ENCODE results near the gene ZNF474.

The ZNF474 gene

GRCh38 chr5:122183788-122184170 is 54.4 kb downstream of the ZNF474 start:
- peak overlapping the region; percentile 90 for H3K9ac ChIP-seq (ENCODE audit: low read depth, low read length)
- no peaks in the 10 kb centered on the region for H3K27me3 ChIP-seq (ENCODE audit: control insufficient read depth, insufficient read depth, low read length)
- no peaks in the 10 kb centered on the region for H3K36me3 ChIP-seq (ENCODE audit: insufficient read depth, low read length)
- no peaks in the 10 kb centered on the region for H3K9me3 ChIP-seq (replicated peaks; ENCODE audit: low read length)
- H3K4me3 ChIP-seq (ENCODE audit: low read length) = no peak overlapping the region
- peak overlapping the region; percentile 76 for H3K4me2 ChIP-seq (ENCODE audit: low read length)
- H3K4me1 ChIP-seq (ENCODE audit: control insufficient read depth, insufficient read depth, low read length) = peaks cover 53% of the 10 kb centered on the region

GRCh38 chr5:122184676-122185255 is 55.4 kb downstream of the ZNF474 start:
- Histone ChIP-seq H3K4me2 (ENCODE audit: low read length) (no peak overlapping the region), H3K27me3 (ENCODE audit: control insufficient read depth, insufficient read depth, low read length) (no peaks in the 10 kb centered on the region), H3K9ac (ENCODE audit: low read depth, low read length) (no peak overlapping the region), H3K36me3 (ENCODE audit: insufficient read depth, low read length) (no peaks in the 10 kb centered on the region), H3K4me1 (ENCODE audit: control insufficient read depth, insufficient read depth, low read length) (peaks cover 49% of the 10 kb centered on the region), H3K4me3 (ENCODE audit: low read length) (no peak overlapping the region), H3K9me3 (replicated peaks; ENCODE audit: low read length) (no peaks in the 10 kb centered on the region)

GRCh38 chr5:122187426-122187825 is 58.1 kb downstream of the ZNF474 start:
- Histone ChIP-seq H3K4me3 (ENCODE audit: low read length) (no peak overlapping the region), H3K4me2 (ENCODE audit: low read length) (no peak overlapping the region), H3K36me3 (ENCODE audit: insufficient read depth, low read length) (no peaks in the 10 kb centered on the region)

GRCh38 chr5:122190156-122190555 is 60.8 kb downstream of the ZNF474 start:
- Histone ChIP-seq H3K27me3 (ENCODE audit: control insufficient read depth, insufficient read depth, low read length) (no peaks in the 10 kb centered on the region), H3K36me3 (ENCODE audit: insufficient read depth, low read length) (no peaks in the 10 kb centered on the region), H3K4me1 (ENCODE audit: control insufficient read depth, insufficient read depth, low read length) (peaks cover 4% of the 10 kb centered on the region), H3K9ac (ENCODE audit: low read depth, low read length) (no peak overlapping the region), H3K9me3 (replicated peaks; ENCODE audit: low read length) (no peaks in the 10 kb centered on the region), H3K4me3 (ENCODE audit: low read length) (no peak overlapping the region), H3K4me2 (ENCODE audit: low read length) (no peak overlapping the region)

More at GRCh38 chr5:122187426-122187825, 58.1 kb downstream of the ZNF474 start:
- Histone ChIP-seq H3K9me3 (replicated peaks; ENCODE audit: low read length) (no peaks in the 10 kb centered on the region), H3K27me3 (ENCODE audit: control insufficient read depth, insufficient read depth, low read length) (no peaks in the 10 kb centered on the region), H3K4me1 (ENCODE audit: control insufficient read depth, insufficient read depth, low read length) (peaks cover 26% of the 10 kb centered on the region), H3K9ac (ENCODE audit: low read depth, low read length) (no peak overlapping the region)

GRCh38 chr5:122192497-122193496 is 63.5 kb downstream of the ZNF474 start:
- peak overlapping the region; percentile 15 for H3K4me2 ChIP-seq (ENCODE audit: low read length)
- H3K27me3 ChIP-seq (ENCODE audit: control insufficient read depth, insufficient read depth, low read length) = peaks cover 7% of the 10 kb centered on the region
- H3K36me3 ChIP-seq (ENCODE audit: insufficient read depth, low read length) = no peaks in the 10 kb centered on the region
- H3K4me1 ChIP-seq (ENCODE audit: control insufficient read depth, insufficient read depth, low read length) = no peaks in the 10 kb centered on the region
- H3K9ac ChIP-seq (ENCODE audit: low read depth, low read length) = no peak overlapping the region
- H3K4me3 ChIP-seq (ENCODE audit: low read length) = no peak overlapping the region
- no peaks in the 10 kb centered on the region for H3K9me3 ChIP-seq (replicated peaks; ENCODE audit: low read length)

- H3K9ac ChIP-seq (ENCODE audit: low read depth, low read length) = no peak overlapping the region
- H3K4me3 ChIP-seq (ENCODE audit: low read length) = no peak overlapping the region
- H3K9me3 ChIP-seq (replicated peaks; ENCODE audit: low read length) = no peaks in the 10 kb centered on the region
- H3K36me3 ChIP-seq (ENCODE audit: insufficient read depth, low read length) = no peaks in the 10 kb centered on the region
- H3K27me3 ChIP-seq (ENCODE audit: control insufficient read depth, insufficient read depth, low read length) = peaks cover 21% of the 10 kb centered on the region
- no peaks in the 10 kb centered on the region for H3K4me1 ChIP-seq (ENCODE audit: control insufficient read depth, insufficient read depth, low read length)
- no peak overlapping the region for H3K4me2 ChIP-seq (ENCODE audit: low read length)
These were observed 66.6 kb downstream of the ZNF474 start for GRCh38 chr5:122195802-122196394.

GRCh38 chr5:122199146-122199545 is 69.8 kb downstream of the ZNF474 start:
- Histone ChIP-seq H3K4me3 (ENCODE audit: low read length) (no peak overlapping the region), H3K4me2 (ENCODE audit: low read length) (no peak overlapping the region), H3K9ac (ENCODE audit: low read depth, low read length) (no peak overlapping the region), H3K36me3 (ENCODE audit: insufficient read depth, low read length) (no peaks in the 10 kb centered on the region), H3K9me3 (replicated peaks; ENCODE audit: low read length) (no peaks in the 10 kb centered on the region), H3K4me1 (ENCODE audit: control insufficient read depth, insufficient read depth, low read length) (no peaks in the 10 kb centered on the region), H3K27me3 (ENCODE audit: control insufficient read depth, insufficient read depth, low read length) (peaks cover 21% of the 10 kb centered on the region)

- Histone ChIP-seq H3K27me3 (ENCODE audit: control insufficient read depth, insufficient read depth, low read length) (peaks cover 21% of the 10 kb centered on the region), H3K9me3 (replicated peaks; ENCODE audit: low read length) (no peaks in the 10 kb centered on the region), H3K4me2 (ENCODE audit: low read length) (no peak overlapping the region), H3K4me1 (ENCODE audit: control insufficient read depth, insufficient read depth, low read length) (no peaks in the 10 kb centered on the region), H3K9ac (ENCODE audit: low read depth, low read length) (no peak overlapping the region), H3K36me3 (ENCODE audit: insufficient read depth, low read length) (no peaks in the 10 kb centered on the region), H3K4me3 (ENCODE audit: low read length) (no peak overlapping the region)
These were observed 71.1 kb downstream of the ZNF474 start for GRCh38 chr5:122200450-122200849.

GRCh38 chr5:122200865-122201264 is 71.5 kb downstream of the ZNF474 start:
- Histone ChIP-seq H3K9me3 (replicated peaks; ENCODE audit: low read length) (no peaks in the 10 kb centered on the region), H3K36me3 (ENCODE audit: insufficient read depth, low read length) (no peaks in the 10 kb centered on the region), H3K4me1 (ENCODE audit: control insufficient read depth, insufficient read depth, low read length) (no peaks in the 10 kb centered on the region), H3K4me2 (ENCODE audit: low read length) (no peak overlapping the region), H3K27me3 (ENCODE audit: control insufficient read depth, insufficient read depth, low read length) (peaks cover 21% of the 10 kb centered on the region), H3K4me3 (ENCODE audit: low read length) (no peak overlapping the region), H3K9ac (ENCODE audit: low read depth, low read length) (no peak overlapping the region)

GRCh38 chr5:122201365-122201764 is 72.0 kb downstream of the ZNF474 start:
- Histone ChIP-seq H3K9me3 (replicated peaks; ENCODE audit: low read length) (no peaks in the 10 kb centered on the region), H3K4me2 (ENCODE audit: low read length) (no peak overlapping the region)

GRCh38 chr5:122202952-122203351 is 73.6 kb downstream of the ZNF474 start:
- H3K36me3 ChIP-seq (ENCODE audit: insufficient read depth, low read length) = no peaks in the 10 kb centered on the region
- no peaks in the 10 kb centered on the region for H3K4me1 ChIP-seq (ENCODE audit: control insufficient read depth, insufficient read depth, low read length)
- no peak overlapping the region for H3K4me3 ChIP-seq (ENCODE audit: low read length)
- no peak overlapping the region for H3K9ac ChIP-seq (ENCODE audit: low read depth, low read length)
- peaks cover 13% of the 10 kb centered on the region for H3K27me3 ChIP-seq (ENCODE audit: control insufficient read depth, insufficient read depth, low read length)
- H3K9me3 ChIP-seq (replicated peaks; ENCODE audit: low read length) = no peaks in the 10 kb centered on the region
- no peak overlapping the region for H3K4me2 ChIP-seq (ENCODE audit: low read length)

More at GRCh38 chr5:122201365-122201764, 72.0 kb downstream of the ZNF474 start:
- no peaks in the 10 kb centered on the region for H3K4me1 ChIP-seq (ENCODE audit: control insufficient read depth, insufficient read depth, low read length)
- no peak overlapping the region for H3K4me3 ChIP-seq (ENCODE audit: low read length)
- no peak overlapping the region for H3K9ac ChIP-seq (ENCODE audit: low read depth, low read length)
- peaks cover 21% of the 10 kb centered on the region for H3K27me3 ChIP-seq (ENCODE audit: control insufficient read depth, insufficient read depth, low read length)
- H3K36me3 ChIP-seq (ENCODE audit: insufficient read depth, low read length) = no peaks in the 10 kb centered on the region
